Stimulated activated CD8-positive, alpha-beta memory T cell treated with anti-CD3 and anti-CD28 coated beads, Interleukin-15, amount 100 ng/mL, for 48 hours (primary cell): ENCODE measurements around the gene ZBTB21.

Experiments used
- DNase-seq, 2 donors: peaks; one replicate each; pipeline ENCODE4 v3.0.0-alpha.2; 2020; ENCODE audit warnings: low read depth in 2 of 2

ZBTB21 gene

GRCh38 chr21:42009831-42010506 is at the start of gene ZBTB21:
TSS of gene ZBTB21 (minus strand) at chr21:42010360. CDS start at chr21:41994095, 16,265 bp downstream.
- peak; percentile 97 to 98 for DNase-seq

GRCh38 chr21:42059721-42060120 is 49.6 kb upstream of the ZBTB21 start:
- DNase-seq, result no peak

DNA sequence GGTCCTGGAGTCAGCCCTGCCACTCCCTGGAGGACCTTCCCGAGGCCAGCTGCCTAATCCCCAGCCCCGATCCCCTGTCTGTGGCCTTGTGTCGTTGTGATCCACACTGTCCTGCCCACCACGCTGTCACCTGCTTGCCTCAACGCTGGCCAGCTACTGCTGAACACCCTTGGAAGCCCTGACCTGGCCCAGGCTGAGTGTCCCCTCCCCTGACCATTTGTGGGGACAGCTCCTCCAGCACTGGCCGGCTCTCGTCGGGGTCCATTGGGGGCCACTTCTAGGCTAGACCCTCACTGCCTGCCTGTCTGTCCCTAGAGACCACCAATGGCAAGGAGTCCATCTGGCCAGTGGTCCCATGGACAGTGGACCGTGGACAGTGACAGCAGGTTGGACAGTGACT is 49.0 kb upstream of the ZBTB21 start:
- no peak for DNase-seq

GRCh38 chr21:42058631-42059111 is 48.5 kb upstream of the ZBTB21 start:
- DNase-seq, result no peak

- no peak for DNase-seq
These were observed 47.8 kb upstream of the ZBTB21 start for GRCh38 chr21:42057851-42058437.

- no peak for DNase-seq
These were observed 47.0 kb upstream of the ZBTB21 start for GRCh38 chr21:42056996-42057689.

DNA sequence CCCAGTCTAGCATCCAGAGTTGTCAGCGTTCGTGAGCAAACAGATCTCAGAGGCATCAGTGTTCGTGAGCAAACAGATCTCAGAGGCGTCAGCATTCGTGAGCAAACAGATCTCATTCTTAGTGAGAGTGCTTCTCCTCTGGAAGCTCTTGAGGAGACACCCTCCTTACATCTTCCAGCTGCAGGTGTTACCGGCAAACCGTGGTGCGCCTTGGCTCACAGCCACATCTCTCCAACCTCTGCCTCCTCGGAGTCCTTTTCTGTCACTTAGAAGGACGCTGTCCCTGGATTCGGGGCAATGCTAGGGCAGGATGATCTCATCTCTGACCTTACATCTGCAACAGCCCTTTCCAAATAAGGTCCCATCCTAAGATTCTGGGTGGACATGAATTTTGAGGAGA is 46.3 kb upstream of the ZBTB21 start:
- no peak for DNase-seq

- no peak for DNase-seq
These were observed 45.3 kb upstream of the ZBTB21 start for GRCh38 chr21:42055425-42055824.

DNA sequence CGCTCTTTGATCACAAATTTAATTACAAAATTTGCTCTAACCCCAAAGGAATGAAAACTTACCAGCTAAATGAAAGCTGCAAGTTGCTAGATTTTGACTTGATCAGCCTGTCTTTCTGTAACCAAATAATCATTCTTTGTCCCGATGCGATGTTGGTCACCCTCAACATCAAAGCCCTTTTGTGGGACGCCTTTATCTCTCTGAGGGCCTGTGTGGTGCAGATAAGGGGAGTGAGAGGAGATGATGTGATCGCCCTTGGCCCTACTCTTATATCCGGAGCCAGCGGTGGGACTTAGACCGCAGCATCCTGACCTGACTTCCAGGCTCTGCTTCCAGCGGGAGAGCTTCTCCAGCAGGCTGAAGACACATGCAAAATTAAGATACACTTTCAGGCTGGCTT is 41.6 kb upstream of the ZBTB21 start:
- DNase-seq, result no peak

- DNase-seq, result no peak
These were observed 39.6 kb upstream of the ZBTB21 start for GRCh38 chr21:42049578-42050430.

GRCh38 chr21:42048870-42049577 is 38.9 kb upstream of the ZBTB21 start:
- DNase-seq, result no peak

- DNase-seq, result no peak
These were observed 37.9 kb upstream of the ZBTB21 start for GRCh38 chr21:42047821-42048613.

DNA sequence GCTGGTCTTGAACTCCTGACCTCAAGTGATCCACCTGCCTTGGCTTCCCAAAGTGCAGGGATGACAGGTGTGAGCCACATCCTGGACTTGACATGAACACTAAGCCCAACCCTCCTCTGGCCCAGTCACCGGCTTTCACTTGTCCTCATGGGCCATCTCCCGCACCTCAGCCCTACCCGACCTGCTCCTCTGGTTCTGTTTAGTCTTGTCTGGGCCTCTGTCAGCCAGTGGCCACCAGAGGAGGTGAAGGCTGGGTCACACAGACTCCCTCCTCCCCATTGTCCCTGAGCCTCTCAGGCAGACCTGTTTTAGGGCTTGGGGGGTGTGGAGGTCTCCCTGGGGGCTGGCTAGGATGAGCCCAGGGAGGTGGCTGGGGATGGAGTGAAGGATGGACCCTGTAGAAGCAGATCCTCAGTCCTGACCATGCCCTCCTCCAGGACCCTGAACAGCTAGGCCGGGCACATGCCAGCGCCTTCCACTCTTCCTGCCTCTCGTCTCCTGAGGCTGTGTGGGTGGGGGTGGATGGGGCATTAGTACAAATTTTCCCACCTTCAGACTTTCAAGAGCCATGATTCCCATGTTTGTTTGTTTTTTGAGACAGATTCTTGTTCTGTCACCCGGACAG is 34.8 kb upstream of the ZBTB21 start:
- no peak for DNase-seq

DNA sequence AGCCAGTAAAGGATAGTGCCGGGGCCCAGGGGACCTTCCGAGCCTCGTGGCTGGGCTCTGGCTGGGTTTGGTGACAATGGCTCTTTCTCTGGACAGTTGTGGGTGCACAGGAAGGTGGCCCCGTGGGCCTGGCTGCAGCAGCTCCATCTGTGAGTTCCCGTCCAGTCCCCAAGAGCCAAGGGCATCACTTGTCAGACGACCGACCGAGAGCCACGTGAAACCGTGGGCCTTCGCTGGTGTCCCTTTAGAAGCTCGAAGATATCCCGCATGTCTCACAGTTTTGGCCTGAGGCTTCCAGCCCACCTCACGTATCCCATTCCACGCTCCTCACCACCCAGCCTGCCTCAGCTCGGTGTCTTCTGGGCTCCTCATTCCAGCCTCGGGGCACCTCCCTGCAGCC is 33.8 kb upstream of the ZBTB21 start:
- no peak for DNase-seq

DNA sequence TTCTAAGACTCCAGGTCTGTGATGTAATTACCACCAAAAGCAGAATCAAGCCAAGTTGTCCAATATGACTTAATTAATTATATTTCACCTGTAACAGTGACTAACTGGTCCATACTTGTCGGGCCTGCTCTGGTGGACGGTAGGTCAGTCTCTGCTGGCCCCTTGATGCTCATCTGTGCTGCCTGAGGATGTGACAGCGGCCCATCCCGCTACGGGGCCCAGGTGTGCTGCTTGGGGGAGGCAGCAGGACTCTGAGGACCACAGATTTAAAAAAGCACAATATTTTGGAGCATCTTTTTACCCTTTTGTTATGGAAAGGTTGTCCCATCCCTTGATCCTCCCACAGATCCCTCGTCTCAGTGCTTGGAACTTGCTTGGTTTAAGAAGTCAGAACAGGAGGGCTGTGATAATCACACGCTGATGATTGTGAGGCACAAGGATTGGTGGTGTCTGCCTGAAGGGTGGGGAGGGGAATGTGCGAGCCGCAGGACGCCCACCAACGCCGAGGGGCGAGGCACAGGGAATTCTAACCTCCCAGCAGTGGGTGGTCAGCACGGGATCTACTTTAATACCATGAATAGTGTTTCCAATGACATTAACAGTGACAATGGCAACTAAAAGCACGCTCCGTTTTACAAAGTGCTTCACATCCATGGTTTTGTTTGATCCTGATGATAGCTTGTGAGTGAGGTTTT is 33.2 kb upstream of the ZBTB21 start:
- DNase-seq, result no peak

DNA sequence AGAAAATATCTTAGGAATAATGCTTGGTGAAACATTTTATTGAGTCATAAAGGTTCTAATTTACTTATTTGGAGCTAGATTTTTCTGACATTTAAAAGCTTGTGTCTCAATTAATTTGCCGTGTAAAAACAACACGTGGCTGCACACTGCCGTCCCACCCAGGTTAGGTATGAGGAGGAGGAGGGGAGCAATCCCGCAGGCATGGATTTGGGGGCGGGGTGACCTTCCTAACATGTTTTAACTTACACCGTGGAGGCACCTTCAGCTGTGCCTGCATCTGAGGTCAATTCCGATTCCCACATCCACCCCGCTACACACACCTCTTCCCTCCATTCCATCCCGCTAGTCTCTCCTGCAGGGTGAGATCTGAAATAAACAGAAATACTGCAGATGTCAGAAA is 32.5 kb upstream of the ZBTB21 start:
- DNase-seq, result no peak

DNA sequence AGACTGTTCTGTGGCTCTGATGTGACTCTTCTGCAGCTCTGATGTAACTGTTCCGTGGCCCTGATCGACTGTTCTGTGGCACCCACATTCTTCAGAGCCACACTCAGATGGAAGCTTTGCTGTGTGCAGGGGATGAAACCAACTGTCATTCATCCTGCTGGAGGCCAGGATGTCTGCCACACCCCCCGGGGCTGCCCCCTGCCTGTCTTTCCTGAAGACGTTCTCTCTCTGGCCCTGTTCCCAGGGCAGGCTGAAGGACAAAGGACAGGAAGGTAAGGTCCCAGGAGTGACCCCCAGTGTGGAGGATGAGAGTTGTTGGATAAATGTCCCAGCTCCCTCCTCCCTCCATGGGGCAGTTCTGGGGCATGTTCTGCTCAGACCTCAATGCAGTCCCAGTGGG is 31.6 kb upstream of the ZBTB21 start:
- DNase-seq, result no peak

DNA sequence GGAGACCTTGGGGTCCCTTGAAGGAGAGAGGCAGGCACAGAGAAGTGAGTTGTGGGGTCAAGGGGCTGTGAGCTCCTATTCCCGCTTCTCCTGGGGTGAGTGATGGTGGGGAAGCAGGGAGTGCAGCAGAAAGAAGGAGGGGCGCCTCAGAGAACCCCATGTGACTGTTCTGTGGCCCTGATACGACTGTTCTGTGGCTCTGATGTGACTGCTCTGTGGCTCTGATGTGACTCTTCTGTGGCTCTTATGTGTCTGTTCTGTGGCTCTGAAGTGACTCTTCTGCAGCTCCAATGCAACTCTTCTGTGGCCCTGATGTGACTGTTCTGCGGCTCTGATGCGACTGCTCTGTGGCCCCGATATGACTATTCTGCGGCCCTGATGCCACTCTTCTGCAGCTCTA is 31.1 kb upstream of the ZBTB21 start:
- DNase-seq, result no peak

DNA sequence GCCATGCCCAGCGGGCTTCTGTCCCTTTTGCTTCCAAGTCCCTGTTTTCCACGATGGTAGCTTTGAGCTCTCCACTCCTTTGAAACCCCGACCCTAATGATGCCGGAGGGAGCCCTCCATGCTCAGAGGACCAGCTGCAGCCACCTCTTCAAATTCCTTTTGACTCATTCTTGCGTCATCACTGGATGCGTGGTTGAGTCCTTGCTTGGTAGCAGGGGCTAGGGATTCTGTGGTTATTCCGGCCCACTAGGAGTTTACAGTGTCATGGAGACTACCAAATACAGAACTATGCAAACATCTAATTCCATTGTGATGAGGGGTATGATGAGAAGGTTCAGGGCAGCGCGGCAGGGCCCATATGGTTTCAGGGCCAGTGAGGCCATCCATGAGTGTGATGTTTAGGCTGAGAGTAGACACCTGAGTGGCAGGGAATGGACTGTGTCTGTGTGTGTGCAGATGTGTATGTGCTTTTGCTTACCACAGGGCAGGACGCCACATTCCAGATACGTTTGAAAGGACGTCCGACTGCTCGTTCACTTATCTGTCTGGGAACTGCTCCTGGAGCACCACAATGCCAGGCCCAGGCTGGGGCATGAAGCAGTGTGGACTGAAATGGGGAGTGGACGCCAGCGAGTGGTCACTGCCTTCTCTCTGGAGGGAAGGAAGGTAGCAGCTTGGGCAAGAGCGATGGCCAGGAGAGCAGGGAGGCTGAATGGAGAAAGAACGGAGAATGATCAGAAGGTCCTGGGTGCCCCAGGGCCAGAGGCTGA is 30.4 kb upstream of the ZBTB21 start:
- no peak for DNase-seq
